ENCODE results near the gene PAX3.

The PAX3 gene

DNA sequence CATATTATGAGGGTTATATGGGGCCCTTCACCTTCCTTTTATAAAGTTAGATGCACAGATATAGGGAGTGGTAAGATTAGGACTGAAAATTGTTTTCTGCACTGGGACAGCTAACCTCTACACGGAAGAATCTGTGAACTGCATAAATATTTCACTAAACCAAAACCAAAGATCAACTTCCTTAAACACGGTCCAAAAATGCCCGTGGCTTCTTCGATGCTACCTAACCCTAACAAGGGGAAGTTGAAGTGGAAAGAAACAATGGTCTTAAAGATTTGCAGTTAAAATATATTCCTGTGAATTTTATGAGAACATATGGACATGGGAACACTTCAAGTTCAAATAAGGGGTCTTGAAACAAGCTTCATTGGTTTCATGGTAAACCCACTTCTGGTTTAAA is 33.3 kb upstream of the PAX3 start:
- TF ChIP-seq, protein P1, sequence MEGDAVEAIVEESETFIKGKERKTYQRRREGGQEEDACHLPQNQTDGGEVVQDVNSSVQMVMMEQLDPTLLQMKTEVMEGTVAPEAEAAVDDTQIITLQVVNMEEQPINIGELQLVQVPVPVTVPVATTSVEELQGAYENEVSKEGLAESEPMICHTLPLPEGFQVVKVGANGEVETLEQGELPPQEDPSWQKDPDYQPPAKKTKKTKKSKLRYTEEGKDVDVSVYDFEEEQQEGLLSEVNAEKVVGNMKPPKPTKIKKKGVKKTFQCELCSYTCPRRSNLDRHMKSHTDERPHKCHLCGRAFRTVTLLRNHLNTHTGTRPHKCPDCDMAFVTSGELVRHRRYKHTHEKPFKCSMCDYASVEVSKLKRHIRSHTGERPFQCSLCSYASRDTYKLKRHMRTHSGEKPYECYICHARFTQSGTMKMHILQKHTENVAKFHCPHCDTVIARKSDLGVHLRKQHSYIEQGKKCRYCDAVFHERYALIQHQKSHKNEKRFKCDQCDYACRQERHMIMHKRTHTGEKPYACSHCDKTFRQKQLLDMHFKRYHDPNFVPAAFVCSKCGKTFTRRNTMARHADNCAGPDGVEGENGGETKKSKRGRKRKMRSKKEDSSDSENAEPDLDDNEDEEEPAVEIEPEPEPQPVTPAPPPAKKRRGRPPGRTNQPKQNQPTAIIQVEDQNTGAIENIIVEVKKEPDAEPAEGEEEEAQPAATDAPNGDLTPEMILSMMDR (IDR thresholded peaks at IDR 0.05; ENCODE audit: control insufficient read depth, extremely low read depth, insufficient read depth) = no peak
- no peak for DNase-seq (ENCODE audit: low read depth)
- H3K4me3 ChIP-seq (ENCODE audit: low read depth, low read length) = no peak overlapping the region

DNA sequence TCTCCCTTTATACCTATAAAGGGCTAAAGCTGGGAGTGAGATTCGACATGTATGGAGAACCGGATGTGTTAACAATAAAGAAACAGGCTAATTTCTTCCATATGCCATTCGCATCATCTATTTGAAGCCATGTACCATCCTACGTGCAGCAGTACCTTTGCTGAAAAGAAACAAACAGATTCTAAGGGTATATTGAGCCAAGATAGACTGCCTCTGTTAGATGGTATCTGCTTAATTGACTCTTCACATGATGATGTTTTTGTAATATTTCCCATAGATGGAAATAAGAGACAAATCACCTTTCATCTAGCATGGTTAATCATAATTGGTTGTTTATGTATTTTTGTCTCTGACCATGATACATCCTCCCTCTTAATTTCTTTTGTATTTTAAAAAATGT is 32.1 kb upstream of the PAX3 start:
- TF ChIP-seq, protein P1 (IDR thresholded peaks at IDR 0.05; ENCODE audit: control insufficient read depth, extremely low read depth, insufficient read depth) = no peak
- no peak overlapping the region for H3K4me3 ChIP-seq (ENCODE audit: low read depth, low read length)

DNA sequence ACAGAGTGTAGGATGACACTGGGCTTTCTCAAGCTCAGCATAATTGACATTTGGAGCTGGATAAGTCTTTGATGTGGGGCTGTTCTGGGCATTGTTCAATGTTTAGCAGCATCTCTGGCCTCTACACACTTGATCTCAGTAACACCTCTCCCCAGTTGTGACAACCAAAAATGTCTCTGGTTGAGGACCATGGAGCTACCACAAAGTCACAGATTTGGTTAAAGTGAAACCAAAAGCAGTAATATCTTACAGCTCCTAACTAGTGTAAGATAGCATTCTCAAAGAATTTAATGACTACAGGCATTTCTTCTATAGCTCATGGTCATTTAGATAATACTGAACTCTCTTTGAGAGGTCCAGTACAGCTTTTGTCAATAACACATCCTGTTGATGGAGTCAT is 23.4 kb upstream of the PAX3 start:
- DNase-seq (ENCODE audit: low read depth) = no peak
- TF ChIP-seq, protein P1 (IDR thresholded peaks at IDR 0.05; ENCODE audit: control insufficient read depth, extremely low read depth, insufficient read depth) = no peak
- H3K4me3 ChIP-seq (ENCODE audit: low read depth, low read length) = no peak overlapping the region

More for the DNA sequence above, 32.1 kb upstream of the PAX3 start:
- DNase-seq (ENCODE audit: low read depth) = no peak

- no peak overlapping the region for H3K4me3 ChIP-seq (ENCODE audit: low read depth, low read length)
- TF ChIP-seq, protein P1 (IDR thresholded peaks at IDR 0.05; ENCODE audit: control insufficient read depth, extremely low read depth, insufficient read depth) = no peak
- DNase-seq (ENCODE audit: low read depth) = no peak
These were observed 21.9 kb upstream of the PAX3 start for GRCh38 chr2:222320436-222321395.

GRCh38 chr2:222319586-222320435 is 21.0 kb upstream of the PAX3 start:
- 0 out of 2 replicates have a peak overlapping the region, but pooled peaks have one; percentile 23 for H3K4me3 ChIP-seq (ENCODE audit: low read depth, low read length)
- DNase-seq (ENCODE audit: low read depth) = no peak
- TF ChIP-seq, protein P1 (IDR thresholded peaks at IDR 0.05; ENCODE audit: control insufficient read depth, extremely low read depth, insufficient read depth) = no peak

DNA sequence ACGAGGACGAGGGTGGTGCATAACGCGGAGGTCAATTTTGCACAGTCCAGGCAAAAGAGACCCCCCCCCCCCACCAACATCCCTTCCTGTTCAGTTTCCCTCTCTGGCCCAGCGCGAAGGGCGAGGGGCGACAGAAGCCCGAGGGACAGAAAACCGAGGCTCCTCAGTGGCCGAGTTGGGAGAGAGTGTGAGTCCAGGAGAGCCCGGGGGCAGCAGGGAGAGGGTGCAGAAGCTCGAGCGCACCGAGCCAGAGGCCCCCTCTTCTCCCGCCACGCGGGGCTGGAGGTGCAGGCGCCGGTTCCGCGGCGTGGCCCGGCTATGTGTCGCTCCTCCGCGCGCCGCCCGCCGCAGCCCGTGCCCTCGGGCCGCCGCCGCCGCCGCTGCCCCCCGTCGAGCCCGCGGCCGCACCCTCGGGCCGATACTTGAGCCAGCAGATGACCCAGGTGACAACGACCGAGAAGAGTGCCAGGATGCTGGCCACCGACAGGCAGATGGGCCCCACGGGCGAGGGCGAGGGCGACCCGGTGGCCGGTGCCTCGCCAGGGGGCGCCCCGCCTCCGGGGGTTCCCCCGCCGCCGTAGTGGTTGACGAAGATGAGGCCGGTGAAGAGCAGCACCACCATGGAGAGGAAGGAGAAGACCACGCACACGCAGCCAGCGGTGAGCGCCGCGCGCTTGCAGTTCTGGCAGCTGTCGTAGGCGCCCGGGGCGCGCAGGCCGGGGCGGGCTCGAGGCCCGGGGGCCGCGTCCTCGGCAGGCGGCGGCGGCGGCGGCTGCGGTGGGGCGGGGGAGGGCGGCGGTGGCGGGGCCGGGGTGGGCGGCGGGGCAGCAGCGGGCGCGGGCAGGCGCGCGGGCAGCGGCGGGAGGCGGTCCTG is 20.2 kb upstream of the PAX3 start:
- H3K4me3 ChIP-seq (ENCODE audit: low read depth, low read length) = peak overlapping the region; percentile 47
- TF ChIP-seq, protein P1 (IDR thresholded peaks at IDR 0.05; ENCODE audit: control insufficient read depth, extremely low read depth, insufficient read depth) = peak; percentile 37
- no peak for DNase-seq (ENCODE audit: low read depth)
